Mesendoderm (in vitro differentiated cells): ENCODE results near the gene ISM2.

Source experiments
- DNase-seq: peaks from one replicate; pipeline ENCODE4 v3.0.0; 2013
- H2AK5ac ChIP-seq: 2 replicates; pipeline ENCODE4 v1.6.1; 2013; ENCODE audit warnings: low read length, inconsistent platforms
- H2BK120ac ChIP-seq: 2 replicates; pipeline ENCODE4 v1.6.1; 2013; ENCODE audit warnings: low read depth, mild to moderate bottlenecking, low read length, moderate library complexity, mixed read lengths
- H2BK15ac ChIP-seq: replicated peaks from 2 replicates; pipeline ENCODE4 v1.6.1; 2013; ENCODE audit warnings: low read depth, mild to moderate bottlenecking, moderate library complexity
- H2BK5ac ChIP-seq: 2 replicates; pipeline ENCODE4 v1.6.1; 2013; ENCODE audit warnings: low read length, inconsistent platforms
- H3K18ac ChIP-seq: 2 replicates; pipeline ENCODE4 v1.6.1; 2013; ENCODE audit warnings: mild to moderate bottlenecking, low read length, mixed read lengths
- H3K23ac ChIP-seq: one replicate; pipeline ENCODE4 v1.6.1; 2013; ENCODE audit warnings: low read length
- H3K27ac ChIP-seq: 2 replicates; pipeline ENCODE4 v1.5.1; 2013; ENCODE audit warnings: low read depth, mild to moderate bottlenecking, inconsistent platforms, low read length, moderate library complexity
- H3K27me3 ChIP-seq: 2 replicates; pipeline ENCODE4 v1.6.1; 2013; ENCODE audit warnings: low read length, control low read depth, mild to moderate bottlenecking, inconsistent platforms; ENCODE audit not compliant: insufficient read depth, poor library complexity
- H3K36me3 ChIP-seq: 2 replicates; pipeline ENCODE4 v1.6.1; 2013; ENCODE audit warnings: low read length, inconsistent platforms; ENCODE audit not compliant: control insufficient read depth, insufficient read depth
- H3K4ac ChIP-seq: one replicate; pipeline ENCODE4 v1.6.1; 2013; ENCODE audit warnings: low read depth, mild to moderate bottlenecking, low read length, moderate library complexity
- H3K4me1 ChIP-seq: 2 replicates; pipeline ENCODE4 v1.6.1; 2013; ENCODE audit warnings: low read depth, low read length, inconsistent platforms; ENCODE audit not compliant: control insufficient read depth
- H3K4me2 ChIP-seq: 2 replicates; pipeline ENCODE4 v1.6.1; 2013; ENCODE audit warnings: low read length
- H3K4me3 ChIP-seq: 2 replicates; pipeline ENCODE4 v1.5.1; 2013; ENCODE audit warnings: mild to moderate bottlenecking, low read length
- H3K56ac ChIP-seq: one replicate; pipeline ENCODE4 v1.6.1; 2013; ENCODE audit warnings: low read length
- H3K79me1 ChIP-seq: 2 replicates; pipeline ENCODE4 v1.6.1; 2013; ENCODE audit warnings: low read length, inconsistent platforms
- H3K79me2 ChIP-seq: 2 replicates; pipeline ENCODE4 v1.6.1; 2013; ENCODE audit warnings: mild to moderate bottlenecking, low read length; ENCODE audit not compliant: control insufficient read depth, insufficient read depth
- H3K9ac ChIP-seq: 2 replicates; pipeline ENCODE4 v1.6.1; 2013; ENCODE audit warnings: low read length, inconsistent platforms
- H4K5ac ChIP-seq: one replicate; pipeline ENCODE4 v1.6.1; 2013; ENCODE audit warnings: low read length
- H4K8ac ChIP-seq: one replicate; pipeline ENCODE4 v1.6.1; 2013; ENCODE audit warnings: low read depth, mild to moderate bottlenecking, control low read depth, low read length, moderate library complexity
- WGBS: extraction: QIAGEN DNeasy Blood & Tissue Kit; methylation state at CpG from one replicate; pipeline ENCODE4 v1.1.7; 2013; ENCODE audit warnings: low lambda C conversion rate, missing lambda C conversion rate; ENCODE audit not compliant: insufficient coverage; ENCODE audit errors: extremely low coverage; 5-methylcytosine and 5-hydroxymethylcytosine counted together

ISM2 gene

GRCh38 chr14:77442196-77442595, 56.4 kb downstream of the ISM2 start:
- no peak overlapping the region for H3K27ac ChIP-seq
- H3K9ac ChIP-seq: no peak overlapping the region
- no peaks in the 10 kb centered on the region for H3K79me1 ChIP-seq
- DNase-seq: no peak
- no peaks in the 10 kb centered on the region for H3K4me1 ChIP-seq
- H3K4ac ChIP-seq: no peak overlapping the region
- no peak overlapping the region for H3K23ac ChIP-seq
- H3K4me2 ChIP-seq: no peak overlapping the region
- no peaks in the 10 kb centered on the region for H3K79me2 ChIP-seq
- H4K5ac ChIP-seq: no peak overlapping the region
- no peak overlapping the region for H3K56ac ChIP-seq
- H4K8ac ChIP-seq: no peak overlapping the region
- no peak overlapping the region for H2BK5ac ChIP-seq
- WGBS: no CpG with 5 or more reads among the region's 2 CpGs
- no peak overlapping the region for H3K18ac ChIP-seq
- H3K36me3 ChIP-seq: no peaks in the 10 kb centered on the region
- H2AK5ac ChIP-seq: no peak overlapping the region
- H2BK120ac ChIP-seq: no peak overlapping the region
- H2BK15ac ChIP-seq: no peak overlapping the region
- no peaks in the 10 kb centered on the region for H3K27me3 ChIP-seq
- no peak overlapping the region for H3K4me3 ChIP-seq

GRCh38 chr14:77439861-77440260, 58.8 kb downstream of the ISM2 start:
- Histone ChIP-seq H4K8ac (no peak overlapping the region), H2AK5ac (no peak overlapping the region)
- no CpG with 5 or more reads among the region's 4 CpGs for WGBS

GRCh38 chr14:77438596-77438995, 60.0 kb downstream of the ISM2 start:
- no peak overlapping the region for H3K18ac ChIP-seq
- H4K5ac ChIP-seq: no peak overlapping the region
- H3K4ac ChIP-seq: no peak overlapping the region
- no peak overlapping the region for H3K27ac ChIP-seq
- H3K79me2 ChIP-seq: no peaks in the 10 kb centered on the region
- DNase-seq: no peak
- H3K79me1 ChIP-seq: no peaks in the 10 kb centered on the region
- no peak overlapping the region for H3K4me3 ChIP-seq
- no peak overlapping the region for H3K23ac ChIP-seq
- no peak overlapping the region for H2AK5ac ChIP-seq
- WGBS: no CpG with 5 or more reads among the region's 1 CpG
- H3K56ac ChIP-seq: no peak overlapping the region
- no peak overlapping the region for H4K8ac ChIP-seq
- no peaks in the 10 kb centered on the region for H3K27me3 ChIP-seq
- no peak overlapping the region for H2BK120ac ChIP-seq
- H3K4me1 ChIP-seq: no peaks in the 10 kb centered on the region
- no peak overlapping the region for H2BK5ac ChIP-seq
- H3K4me2 ChIP-seq: no peak overlapping the region
- H3K9ac ChIP-seq: no peak overlapping the region
- H2BK15ac ChIP-seq: no peak overlapping the region
- H3K36me3 ChIP-seq: peaks cover 1% of the 10 kb centered on the region

More at GRCh38 chr14:77439861-77440260, 58.8 kb downstream of the ISM2 start:
- peaks cover under 1% of the 10 kb centered on the region for H3K36me3 ChIP-seq
- H3K23ac ChIP-seq: no peak overlapping the region
- H2BK120ac ChIP-seq: no peak overlapping the region
- no peaks in the 10 kb centered on the region for H3K79me1 ChIP-seq
- DNase-seq: no peak
- no peak overlapping the region for H3K4me2 ChIP-seq
- H3K18ac ChIP-seq: no peak overlapping the region
- H2BK5ac ChIP-seq: no peak overlapping the region
- no peak overlapping the region for H2BK15ac ChIP-seq
- H3K79me2 ChIP-seq: no peaks in the 10 kb centered on the region
- no peak overlapping the region for H3K4ac ChIP-seq
- H3K27ac ChIP-seq: no peak overlapping the region
- no peak overlapping the region for H4K5ac ChIP-seq
- no peak overlapping the region for H3K56ac ChIP-seq
- H3K27me3 ChIP-seq: no peaks in the 10 kb centered on the region
- H3K9ac ChIP-seq: no peak overlapping the region
- no peaks in the 10 kb centered on the region for H3K4me1 ChIP-seq
- H3K4me3 ChIP-seq: no peak overlapping the region

GRCh38 chr14:77436042-77436441, 62.6 kb downstream of the ISM2 start:
- no peak overlapping the region for H3K23ac ChIP-seq
- H3K9ac ChIP-seq: no peak overlapping the region
- H2BK5ac ChIP-seq: no peak overlapping the region
- H3K79me2 ChIP-seq: no peaks in the 10 kb centered on the region
- H3K36me3 ChIP-seq: peaks cover 1% of the 10 kb centered on the region
- H2AK5ac ChIP-seq: no peak overlapping the region
- H3K4me1 ChIP-seq: no peaks in the 10 kb centered on the region
- no peaks in the 10 kb centered on the region for H3K79me1 ChIP-seq
- no peak overlapping the region for H3K4me2 ChIP-seq
- no peak overlapping the region for H3K4ac ChIP-seq
- no peak overlapping the region for H4K8ac ChIP-seq
- H4K5ac ChIP-seq: no peak overlapping the region
- no peak overlapping the region for H2BK15ac ChIP-seq
- no peak overlapping the region for H2BK120ac ChIP-seq
- H3K18ac ChIP-seq: no peak overlapping the region
- no peak overlapping the region for H3K56ac ChIP-seq
- no peak overlapping the region for H3K27ac ChIP-seq
- no CpG with 5 or more reads among the region's 3 CpGs for WGBS
- H3K27me3 ChIP-seq: no peaks in the 10 kb centered on the region
- no peak for DNase-seq
- no peak overlapping the region for H3K4me3 ChIP-seq

- H3K23ac ChIP-seq: no peak overlapping the region
- H3K79me1 ChIP-seq: no peaks in the 10 kb centered on the region
- no peak overlapping the region for H3K18ac ChIP-seq
- H4K8ac ChIP-seq: no peak overlapping the region
- H3K4ac ChIP-seq: no peak overlapping the region
- H3K36me3 ChIP-seq: peaks cover 5% of the 10 kb centered on the region
- no peak overlapping the region for H3K27ac ChIP-seq
- WGBS: no CpG with 5 or more reads among the region's 3 CpGs
- H2BK5ac ChIP-seq: no peak overlapping the region
- no peak overlapping the region for H2BK15ac ChIP-seq
- H3K79me2 ChIP-seq: no peaks in the 10 kb centered on the region
- H3K4me2 ChIP-seq: no peak overlapping the region
- H2AK5ac ChIP-seq: no peak overlapping the region
- no peak overlapping the region for H3K9ac ChIP-seq
- H3K27me3 ChIP-seq: no peaks in the 10 kb centered on the region
- H3K4me1 ChIP-seq: no peaks in the 10 kb centered on the region
- no peak overlapping the region for H2BK120ac ChIP-seq
- H3K4me3 ChIP-seq: no peak overlapping the region
- H4K5ac ChIP-seq: no peak overlapping the region
- H3K56ac ChIP-seq: no peak overlapping the region
- no peak for DNase-seq
Measured at GRCh38 chr14:77426396-77426795, 72.2 kb downstream of the ISM2 start.

GRCh38 chr14:77424862-77425261, 73.8 kb downstream of the ISM2 start:
- no peak overlapping the region for H3K4ac ChIP-seq
- no peak overlapping the region for H3K9ac ChIP-seq
- H3K23ac ChIP-seq: no peak overlapping the region
- H4K8ac ChIP-seq: no peak overlapping the region
- H2BK5ac ChIP-seq: no peak overlapping the region
- no peak for DNase-seq
- no CpG with 5 or more reads among the region's 3 CpGs for WGBS
- no peak overlapping the region for H2BK120ac ChIP-seq
- H2BK15ac ChIP-seq: no peak overlapping the region
- no peak overlapping the region for H3K18ac ChIP-seq
- no peak overlapping the region for H3K56ac ChIP-seq
- H3K27ac ChIP-seq: no peak overlapping the region
- H3K4me3 ChIP-seq: no peak overlapping the region
- H3K36me3 ChIP-seq: peaks cover 5% of the 10 kb centered on the region
- H3K4me2 ChIP-seq: no peak overlapping the region
- H2AK5ac ChIP-seq: no peak overlapping the region
- no peak overlapping the region for H4K5ac ChIP-seq
- H3K4me1 ChIP-seq: no peaks in the 10 kb centered on the region
- H3K79me1 ChIP-seq: no peaks in the 10 kb centered on the region
- no peaks in the 10 kb centered on the region for H3K79me2 ChIP-seq
- no peaks in the 10 kb centered on the region for H3K27me3 ChIP-seq
